Glomerular visceral epithelial cell (primary cell): Measurements from ENCODE around the gene DUSP2.
"Not testable (repeated sequence)": the region's sequence is repeated elsewhere in the genome, so short reads cannot be mapped to it uniquely, and the experiment has no call there.

Experiments used
- DNase-seq: peaks from one replicate; pipeline ENCODE4 v3.0.0-alpha.2; 2016; ENCODE audit errors: extremely low spot score

The DUSP2 gene

DNA sequence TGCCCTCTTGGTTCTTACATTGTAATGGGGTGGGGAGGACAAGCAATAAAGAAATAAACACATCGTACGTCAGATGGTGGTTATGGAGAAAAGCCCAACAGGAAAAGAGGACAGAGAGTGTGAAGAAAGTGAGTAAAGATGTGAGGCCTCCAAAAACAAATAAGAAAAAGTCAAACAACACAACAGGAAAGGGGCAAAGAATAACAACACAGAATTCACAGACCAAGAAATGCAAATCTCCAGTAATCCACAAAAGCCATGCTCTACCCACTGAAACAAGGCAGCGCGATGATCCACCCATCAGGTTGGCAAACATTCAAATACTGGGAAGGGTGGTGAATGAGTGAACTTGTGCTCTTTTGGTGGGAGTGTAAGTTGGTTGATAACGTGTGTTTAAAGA lies 16.7 kb upstream of the DUSP2 start:
- no peak for DNase-seq

DNA sequence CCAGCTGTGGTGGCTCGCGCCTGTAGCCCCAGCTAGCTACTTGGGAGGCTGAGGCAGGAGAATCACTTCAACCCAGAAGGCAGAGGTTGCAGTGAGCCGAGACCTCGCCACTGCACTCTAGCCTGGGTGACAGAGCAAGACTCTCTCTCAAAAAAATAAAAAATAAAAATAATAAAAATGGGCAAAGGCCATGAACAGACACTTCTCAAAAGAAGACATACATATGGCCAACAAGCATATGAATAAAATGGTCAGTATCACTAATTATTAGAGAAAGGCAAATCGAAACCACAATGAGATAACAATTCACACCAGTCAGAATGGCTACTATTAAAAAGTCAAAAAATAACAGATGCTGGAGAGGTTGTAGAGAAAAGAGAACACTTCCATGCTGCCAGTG lies 15.1 kb upstream of the DUSP2 start:
- DNase-seq = not testable (repeated sequence)

DNA sequence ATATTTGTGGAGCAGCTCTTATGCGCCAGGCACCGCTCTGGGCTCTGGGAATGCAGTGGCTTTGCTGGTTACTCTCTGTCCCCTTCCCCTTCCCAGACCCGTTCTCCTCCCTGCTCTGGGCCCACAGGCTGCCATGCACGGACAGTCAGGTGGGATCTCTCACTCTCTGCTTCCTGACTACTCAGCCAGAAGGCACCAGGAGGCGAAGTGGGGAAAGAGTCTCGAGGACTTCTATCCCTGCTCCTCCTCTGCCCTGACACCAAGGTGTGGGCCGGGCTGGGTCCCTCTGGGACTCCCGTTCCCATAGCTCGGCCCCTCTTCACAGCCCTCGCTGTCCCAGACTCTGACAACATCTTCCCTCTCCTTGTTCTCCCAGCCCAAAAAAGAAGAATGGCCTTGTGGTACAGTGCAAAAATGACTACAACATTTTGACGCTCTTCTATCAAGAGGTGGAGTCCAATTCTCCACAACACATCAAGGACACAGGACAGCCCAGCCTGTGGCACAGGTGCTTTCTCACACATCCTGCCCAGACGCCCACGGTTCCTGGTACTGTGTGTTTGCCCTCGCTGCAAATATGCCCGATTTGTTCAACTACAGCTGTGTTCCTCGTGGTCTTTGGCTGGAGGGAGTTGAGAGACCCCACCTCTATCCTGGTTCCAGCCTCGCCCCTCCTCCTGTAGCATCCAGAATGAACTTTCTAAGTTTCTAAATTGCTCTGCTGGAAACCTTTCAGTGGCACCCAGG lies 14.0 kb upstream of the DUSP2 start:
- no peak for DNase-seq

DNA sequence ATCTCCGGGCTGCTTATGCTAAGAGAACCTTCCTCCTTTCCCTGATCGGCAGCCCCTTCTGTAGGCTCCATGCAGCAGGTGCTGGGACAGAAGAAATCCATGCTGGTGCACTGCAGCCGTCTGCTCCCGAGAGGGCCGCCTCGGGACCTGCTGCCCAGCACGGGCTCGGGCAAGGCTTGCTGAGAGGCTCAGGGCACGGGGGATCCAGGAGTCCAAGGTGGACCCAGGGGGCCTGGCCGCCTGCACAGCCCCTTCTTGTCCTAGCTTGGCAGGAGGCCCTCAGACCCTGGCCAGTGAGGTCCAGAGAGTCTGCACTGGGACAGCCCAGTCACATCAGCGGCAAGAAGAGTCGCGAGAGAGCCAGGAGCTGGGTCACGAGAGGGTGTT lies 13.3 kb upstream of the DUSP2 start:
- no peak for DNase-seq

DNA sequence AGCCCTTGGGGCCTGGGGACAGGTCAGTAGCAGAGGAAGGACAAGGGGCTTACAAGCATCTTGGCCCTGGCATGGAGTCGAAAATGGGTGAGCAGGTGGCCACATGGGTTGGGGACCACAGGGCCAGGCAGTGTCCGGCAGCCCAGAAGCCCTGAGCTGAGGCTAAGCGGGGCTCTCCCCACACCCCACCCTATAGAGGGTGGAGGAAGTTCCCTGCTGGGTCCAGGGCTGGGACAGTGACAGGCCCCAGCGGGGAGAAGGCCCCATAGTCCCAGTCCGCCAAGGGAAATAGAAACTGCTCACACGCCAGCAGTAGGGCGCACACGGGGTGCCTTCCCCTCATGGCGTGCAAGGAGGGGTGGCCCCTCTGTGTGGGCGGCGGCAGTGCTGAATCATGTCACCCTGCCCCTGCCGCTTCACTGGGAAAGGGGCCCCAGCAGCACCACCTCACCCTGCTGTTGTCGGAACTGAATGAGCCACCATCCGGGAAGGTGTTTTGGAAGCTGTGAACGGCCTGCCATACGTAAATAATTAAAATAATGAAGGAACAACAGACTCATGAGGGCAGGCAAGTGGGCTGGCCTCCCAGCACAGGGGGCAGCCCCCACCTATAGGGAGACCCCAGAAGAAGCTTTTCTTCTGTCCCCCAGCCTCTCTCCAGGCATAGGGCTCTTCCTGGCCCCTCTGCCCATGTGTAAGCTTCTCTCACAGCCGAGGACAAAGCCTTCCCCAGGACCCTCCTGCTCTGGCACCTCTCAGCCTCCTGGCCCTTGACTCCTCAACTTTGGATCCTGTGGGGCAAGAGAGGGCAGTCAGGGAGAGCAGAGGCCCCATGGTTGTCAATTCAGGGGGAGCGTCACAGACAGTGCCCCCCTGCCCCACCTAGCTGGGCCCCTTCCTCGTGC lies 12.7 kb upstream of the DUSP2 start:
- no peak for DNase-seq

DNA sequence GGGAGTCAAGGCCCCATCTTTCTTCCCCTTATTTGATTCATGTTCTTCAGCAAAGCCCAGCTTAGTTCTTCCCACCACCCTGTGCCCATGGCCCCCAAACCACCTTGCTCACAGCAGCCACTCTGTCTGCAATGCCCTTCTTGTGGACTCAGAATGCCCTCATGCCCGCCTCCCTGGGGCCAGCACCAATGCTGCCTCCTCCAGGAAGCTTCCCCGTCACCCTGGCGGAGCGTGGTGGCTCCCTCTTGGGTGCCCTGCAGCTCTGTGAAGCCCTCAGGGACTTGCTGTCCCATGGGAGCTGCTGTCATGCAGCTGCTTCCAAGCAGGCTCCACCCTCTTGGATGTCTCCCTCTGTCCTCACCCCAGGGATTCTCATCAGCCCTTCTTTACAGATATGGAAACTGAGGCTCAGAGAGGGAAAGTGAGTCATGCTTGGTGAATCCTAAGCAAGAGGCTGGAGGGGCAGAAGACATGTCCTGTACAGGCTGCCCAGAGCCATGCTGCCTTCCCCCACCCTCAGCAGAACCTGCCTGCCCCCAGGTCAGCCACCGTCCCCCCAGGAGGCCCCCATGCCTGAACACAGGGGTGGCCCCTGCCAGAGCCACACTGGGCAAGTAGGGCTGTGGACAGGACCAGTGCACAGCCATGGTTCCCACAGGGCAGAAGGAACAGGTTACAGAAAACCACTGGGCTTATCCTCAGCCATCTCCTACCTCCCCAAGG lies 11.8 kb upstream of the DUSP2 start:
- no peak for DNase-seq

DNA sequence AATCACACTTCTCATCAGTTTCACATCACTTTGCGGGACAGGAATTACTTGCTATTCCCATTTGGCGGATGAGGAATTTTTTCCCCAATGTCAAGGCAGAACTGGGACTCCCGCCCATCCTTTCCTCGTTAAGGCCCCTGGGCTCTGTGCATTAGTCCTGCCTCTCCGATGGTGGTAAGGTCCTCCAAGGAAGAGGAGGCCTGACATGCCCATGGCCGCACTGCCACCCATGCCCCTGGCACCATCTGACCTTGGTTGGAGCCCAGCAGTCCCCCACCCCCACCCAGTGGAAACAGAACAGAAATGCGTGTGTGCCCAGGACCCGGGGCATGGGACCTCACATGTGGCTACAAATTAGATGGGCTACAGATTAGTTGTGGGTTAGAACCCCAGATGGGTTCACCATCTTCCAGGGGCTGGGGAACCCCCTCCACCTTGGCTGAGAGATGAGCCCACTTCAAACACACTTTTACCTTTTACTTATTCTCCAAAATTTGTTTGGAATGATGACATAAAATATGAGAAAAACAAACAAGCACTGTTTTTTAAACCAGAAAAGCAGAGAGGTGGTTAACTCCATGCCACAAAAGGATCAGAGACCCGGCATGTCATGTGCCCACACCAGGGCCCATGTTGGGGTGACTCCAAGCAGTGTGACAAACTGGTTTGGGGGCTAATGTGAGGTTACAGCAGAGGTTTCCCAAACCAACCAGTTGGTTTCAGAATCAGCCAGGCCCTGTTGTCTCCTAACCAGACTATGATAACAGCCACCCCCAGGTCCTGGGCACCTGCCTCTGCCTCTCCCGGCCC lies 11.0 kb upstream of the DUSP2 start:
- no peak for DNase-seq

DNA sequence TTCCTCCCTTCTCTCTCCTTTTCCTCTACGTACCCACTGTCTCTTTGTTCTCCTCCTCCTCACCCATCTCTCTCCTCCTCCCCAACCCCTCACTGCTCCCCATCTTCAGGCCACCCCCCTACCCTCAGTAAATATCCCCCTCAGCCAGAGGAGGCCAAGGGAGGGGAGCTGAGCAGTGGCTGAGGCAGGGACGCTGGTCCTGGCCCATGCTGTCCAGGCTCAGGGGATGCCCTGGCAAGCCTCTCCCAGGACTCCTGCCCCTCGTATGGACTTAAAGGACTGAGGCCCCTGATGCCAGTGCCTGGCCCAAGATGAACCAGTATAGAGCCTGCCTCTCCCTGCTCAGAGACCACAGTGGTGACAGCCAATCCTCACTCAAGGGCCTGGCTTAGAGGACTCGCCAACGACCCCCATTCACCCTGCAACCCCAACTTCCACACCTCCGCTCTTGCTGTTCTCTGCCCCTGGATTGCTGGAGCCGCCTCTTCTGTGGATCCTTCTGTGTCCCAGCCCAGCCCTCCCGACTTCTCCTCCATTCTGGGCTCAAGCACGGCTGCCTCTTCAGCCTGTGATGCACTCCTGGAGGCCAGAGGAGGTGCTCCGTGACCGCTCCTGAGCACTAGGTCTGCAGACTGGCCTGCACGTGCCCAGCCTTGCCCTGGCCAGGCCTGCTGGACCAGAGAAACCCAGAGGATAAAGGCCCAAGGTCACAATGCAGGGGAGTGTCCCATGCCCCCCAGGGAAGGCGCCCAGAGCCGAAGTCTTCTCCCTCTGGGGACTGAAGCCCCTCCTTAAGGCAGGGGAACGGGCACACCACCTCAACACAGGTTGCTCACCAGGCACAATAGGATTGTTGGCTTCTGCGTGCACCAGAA lies 9.5 kb upstream of the DUSP2 start:
- no peak for DNase-seq

DNA sequence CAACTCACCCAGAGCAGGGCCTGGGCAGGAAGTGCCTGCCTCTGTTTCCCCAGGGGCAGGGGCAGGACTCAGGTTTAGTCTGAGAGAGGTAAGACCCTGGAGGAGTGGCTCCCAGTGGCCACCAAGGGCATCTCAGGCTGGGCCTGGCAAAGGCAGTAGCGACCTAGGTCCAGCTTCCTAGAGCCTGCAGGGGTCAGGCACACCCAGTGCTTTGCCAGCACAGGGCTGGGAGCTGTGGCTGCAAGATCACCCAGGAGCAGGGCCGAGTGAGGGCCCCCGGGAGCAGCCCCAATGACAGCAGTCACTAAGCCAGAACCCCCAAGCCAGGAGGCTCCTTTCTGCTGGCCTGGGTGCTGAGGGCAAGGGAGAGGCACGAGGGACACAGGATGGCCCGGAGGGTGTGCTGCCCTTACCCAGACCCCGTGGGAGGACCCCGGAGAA lies 8.8 kb upstream of the DUSP2 start:
- no peak for DNase-seq

DNA sequence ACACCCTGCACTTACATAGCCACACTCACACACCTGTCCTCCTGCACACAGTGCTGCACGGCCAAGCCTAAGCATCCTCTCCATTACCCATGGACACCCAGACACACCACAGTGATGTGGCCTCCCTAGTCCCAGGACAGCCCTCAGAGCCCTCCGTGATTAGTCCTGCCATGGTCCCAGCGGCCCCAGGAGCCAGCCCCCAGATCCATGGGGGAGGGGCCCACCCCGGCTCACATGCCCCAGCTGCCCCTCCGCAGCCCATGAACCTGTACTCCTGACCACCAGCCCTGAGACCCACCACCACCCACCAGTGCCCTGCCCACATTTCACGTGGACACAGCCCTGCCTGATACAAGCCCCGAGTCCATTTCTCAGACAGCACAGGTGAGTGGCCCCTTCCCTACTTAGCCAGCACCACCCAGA lies 8.1 kb upstream of the DUSP2 start:
- DNase-seq = no peak

DNA sequence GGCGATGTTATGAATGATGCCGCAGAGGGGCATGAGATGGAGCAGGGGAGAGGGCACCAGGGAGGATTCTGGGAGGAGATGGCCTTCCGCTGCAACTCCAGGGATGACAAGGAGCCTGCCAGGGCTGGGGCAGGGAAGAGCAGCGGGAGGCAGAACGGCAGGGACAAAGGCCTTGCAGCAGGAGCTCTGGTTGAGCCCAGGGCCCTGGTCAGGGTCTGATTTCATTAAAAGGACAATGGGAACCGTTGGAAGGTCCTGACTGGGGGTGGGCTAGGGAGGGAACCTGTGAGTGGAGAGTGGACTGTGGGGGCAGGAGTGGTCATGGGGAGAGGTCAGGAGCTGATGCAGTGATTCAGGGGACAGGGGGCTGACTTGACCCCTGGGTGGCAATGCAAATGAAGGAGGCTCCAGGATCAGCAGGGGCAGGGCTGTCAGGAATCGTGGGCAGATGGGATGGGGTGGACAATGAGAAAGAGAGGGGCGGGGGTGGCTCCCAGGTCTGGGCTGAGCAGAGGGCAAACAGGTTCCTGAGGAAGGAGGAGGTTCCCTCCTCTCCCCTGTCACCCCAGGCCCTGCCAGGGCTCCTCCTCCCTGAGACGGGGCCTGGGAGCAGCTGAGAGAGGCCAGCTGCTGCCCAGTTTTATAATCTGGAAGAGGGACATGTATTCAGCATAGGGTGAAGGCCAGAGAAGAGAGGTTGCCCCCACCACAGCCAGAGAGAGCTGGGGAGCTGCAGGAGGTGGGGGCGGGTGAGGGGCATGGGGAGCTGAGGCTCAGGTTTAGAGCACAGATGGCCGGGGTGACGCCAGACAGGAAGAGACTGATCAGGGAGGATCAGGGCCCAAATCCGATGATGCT lies 7.3 kb upstream of the DUSP2 start:
- no peak for DNase-seq

DNA sequence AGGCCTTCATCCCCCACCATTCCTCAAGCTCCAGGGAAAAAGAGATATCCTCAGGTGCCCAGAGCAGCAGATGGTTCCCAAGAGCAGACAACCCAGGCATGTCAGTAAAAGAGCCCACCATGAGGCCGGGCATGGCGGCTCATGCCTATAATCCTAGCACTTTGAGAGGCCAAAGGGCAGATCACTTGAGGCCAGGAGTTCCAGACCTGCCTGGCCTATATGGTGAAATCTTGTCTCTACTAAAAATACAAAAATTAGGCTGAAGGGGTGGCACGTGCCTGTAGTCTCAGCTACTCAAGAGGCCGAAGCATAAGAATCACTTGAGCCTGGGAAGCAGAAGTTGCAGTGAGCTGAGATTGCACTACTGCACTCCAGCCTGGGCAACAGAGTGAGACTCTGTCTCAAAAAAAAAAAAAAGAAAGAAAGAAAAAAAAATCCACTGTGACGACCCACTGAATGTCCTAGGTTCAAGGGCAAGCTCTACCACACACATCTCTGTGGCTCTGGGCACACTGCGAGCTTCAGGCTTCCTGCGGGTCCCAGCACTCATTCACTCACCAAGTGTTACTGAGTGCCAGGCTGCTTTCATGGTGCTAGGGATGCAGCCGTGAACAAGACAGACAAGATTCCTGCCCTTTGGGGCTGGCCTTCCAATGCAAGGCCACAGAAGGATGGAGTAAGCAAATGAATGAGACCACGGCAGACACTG lies 6.5 kb upstream of the DUSP2 start:
- DNase-seq = no peak

DNA sequence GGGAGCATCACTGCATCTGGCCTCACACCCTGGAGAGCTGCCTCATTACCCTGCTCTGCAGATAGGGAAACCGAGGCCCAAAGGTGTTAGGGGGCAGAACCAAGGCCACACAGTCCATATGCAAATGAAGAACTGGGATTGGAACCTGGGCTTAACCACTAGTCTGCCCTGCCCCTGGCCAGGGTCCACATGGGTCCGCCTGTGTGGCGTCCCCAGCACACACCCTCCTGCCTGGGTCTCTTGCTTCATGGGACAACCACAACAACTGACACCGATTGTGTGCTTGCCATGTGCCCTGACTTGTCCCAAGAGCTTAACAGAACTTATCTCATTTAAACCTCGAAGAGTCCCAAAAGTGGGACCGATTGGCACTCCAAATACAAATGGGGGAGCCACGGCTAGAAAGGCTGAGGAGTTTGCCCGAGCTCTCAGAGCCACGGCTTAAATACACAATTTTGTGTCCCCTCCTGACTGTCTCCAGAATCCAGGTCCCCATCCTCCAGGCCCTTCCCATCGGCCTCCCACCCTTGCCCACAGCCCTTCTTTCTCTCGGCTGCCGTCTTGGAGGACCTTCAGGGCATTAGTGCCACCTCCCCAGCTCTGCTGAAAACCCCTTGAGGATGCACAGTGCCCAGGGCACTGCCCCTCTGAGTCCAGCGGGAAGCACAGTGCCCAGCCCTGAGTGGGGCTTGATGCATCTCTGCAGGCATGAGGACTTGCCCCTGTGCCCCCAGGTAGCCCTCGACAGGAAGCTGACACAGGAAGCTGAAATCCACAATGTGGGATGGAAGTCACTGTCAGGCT lies 5.8 kb upstream of the DUSP2 start:
- no peak for DNase-seq

DNA sequence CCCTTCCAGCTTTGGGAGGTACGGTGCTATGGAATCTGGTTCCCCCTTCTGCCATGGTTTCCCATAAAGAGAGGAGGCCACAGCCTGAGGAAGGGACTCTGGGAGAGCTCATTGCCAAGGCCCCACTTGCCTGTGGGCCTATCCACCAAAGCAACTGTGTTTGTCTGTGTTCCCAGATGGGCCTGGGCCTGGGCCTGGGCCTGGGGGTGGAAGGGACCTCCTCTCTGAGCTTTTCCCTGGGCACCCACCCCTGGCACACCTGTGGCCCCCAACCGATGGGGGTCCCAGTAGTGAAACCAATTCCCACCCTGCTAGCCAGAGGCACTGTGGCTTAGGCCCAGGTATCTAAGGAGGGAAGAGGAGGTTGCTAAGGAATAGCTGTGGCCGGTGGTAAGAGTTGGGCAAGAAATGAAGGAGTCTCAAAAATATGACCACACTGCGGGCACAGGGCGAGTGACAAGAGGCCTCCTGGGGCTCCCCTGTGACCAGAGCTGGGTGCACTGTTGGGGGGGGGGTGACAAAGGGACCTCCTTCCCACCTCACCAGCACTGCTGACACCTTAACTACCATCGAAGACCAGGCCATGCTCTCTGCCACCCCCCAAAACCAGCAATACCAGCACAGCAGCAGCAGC lies 4.9 kb upstream of the DUSP2 start:
- DNase-seq = no peak

DNA sequence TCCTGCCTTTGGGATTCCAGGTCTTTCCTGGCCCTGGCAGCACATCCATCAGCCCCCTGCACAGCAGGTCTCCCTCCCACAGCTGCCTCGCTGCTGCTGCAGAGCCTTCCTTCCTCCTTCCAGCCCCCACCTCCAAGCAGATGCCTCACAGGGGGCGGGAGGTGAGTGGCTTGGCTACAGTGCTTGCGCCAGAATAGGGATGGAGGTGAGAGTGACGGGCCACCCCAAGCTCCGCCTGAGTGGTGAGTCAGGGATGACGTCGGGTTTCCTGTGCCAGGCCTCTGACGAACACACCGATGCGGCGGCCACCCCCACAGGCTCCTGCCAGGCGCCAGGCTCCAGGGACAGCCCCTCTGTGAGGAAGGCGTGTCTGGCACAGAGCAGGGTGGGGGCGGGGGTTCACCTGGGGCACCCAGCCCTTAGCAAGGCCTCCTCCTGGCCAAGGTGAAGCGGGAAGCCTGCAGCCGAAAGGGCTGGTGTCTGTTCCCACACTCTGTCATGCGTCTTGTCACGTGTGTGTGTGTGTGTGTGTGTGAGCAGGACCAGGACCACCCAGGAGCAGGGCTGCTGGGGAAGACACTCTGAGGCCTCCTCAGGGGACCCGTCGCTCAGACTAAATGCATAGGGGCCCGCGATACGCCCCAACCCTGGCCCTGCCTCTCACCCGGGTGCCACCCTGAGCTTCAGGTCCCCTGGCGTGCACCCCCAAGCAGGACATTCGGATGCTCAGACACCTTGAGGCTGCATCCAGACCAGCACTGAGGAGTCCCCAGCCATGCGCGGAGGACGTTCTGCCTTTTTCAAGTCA lies 3.4 kb upstream of the DUSP2 start:
- peak; percentile 50 for DNase-seq

DNA sequence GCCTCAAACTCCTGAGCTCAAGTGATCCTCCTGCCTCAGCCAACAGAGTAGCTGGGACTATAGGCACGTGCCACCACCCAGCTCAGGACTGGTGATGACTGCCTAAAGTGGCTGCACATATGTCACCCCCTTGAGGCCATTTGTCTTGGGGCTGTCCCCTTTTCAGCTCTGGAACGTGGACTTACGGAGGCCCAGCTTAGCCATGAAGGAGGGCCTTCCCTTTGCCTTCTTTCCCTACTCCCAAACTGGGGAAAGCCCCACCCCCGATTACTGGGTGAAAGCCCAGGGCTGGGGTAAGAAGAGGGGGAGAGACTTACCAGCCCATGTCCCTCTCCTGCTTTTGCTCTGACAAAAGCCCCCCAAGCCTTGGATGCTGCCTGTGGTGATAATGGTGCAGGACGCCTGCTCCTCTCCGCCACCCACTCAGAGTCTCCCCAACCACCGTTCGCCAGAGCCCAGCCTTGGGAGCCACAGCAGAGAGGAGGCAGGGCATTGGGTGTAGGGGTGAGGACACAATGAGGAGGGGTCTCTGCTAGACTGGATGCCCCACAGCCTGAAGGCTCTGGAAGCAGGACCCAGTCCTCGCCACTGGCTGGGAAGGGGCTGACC lies 2.5 kb upstream of the DUSP2 start:
- DNase-seq = no peak
